ENCODE measurements around the gene BCOR. TPM values are rescaled to one million over a fixed set of nuclear protein-coding genes. Genes with fewer than 3 reads are reported as not detected.
A peak's percentile ranks its signal among the peaks of the same experiment; 100 is the strongest.

Gene BCOR
- total and polyA plus RNA-seq, 2 of the 8 experiments (the other 6 are each of a cell fraction or from before 2014, with no cell fraction given), result 25.0 to 50.8 TPM

DNA sequence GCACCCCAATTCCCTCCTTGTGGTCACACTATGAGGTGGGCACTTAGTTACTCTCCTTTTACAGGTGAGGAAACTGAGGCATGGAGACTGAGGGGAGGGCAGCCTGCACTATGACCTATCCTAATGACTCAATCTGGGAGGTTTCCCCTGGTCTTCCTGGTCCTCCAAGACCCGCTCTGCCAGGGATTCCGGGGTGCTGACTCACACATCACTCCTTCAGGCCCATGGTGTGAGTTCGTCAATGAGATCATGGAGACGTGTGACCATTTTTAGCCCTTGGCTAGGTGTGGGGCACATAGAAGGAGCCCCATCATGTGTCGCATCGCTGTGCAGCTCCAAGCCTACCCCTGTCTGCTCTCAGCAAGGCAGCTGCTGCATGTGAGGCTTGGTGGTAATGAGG, 32.4 kb upstream of the BCOR start:
- no peak for FAIRE-seq
- WGBS, 2 experiments (ENCODE audit: extremely low coverage in 1 of 2, insufficient coverage in 1 of 2, insufficient read length in 1 of 2, insufficient replicate concordance in 2 of 2, low coverage in 1 of 2, low lambda C conversion rate in 2 of 2, missing lambda C conversion rate in 1 of 2), result 86% methylated on average over 6 of the region's 6 CpGs; no CpG with 5 or more reads in 1 of the 2 experiments
- POLR2A ChIA-PET (ENCODE audit: partially characterized antibody), result no interaction called here

More for the DNA sequence above, 32.4 kb upstream of the BCOR start:
- Histone ChIP-seq H3K23me2 (ENCODE audit: low read depth, low read length) (no peaks in the 10 kb centered on the region), H3K27me3 (replicated peaks in 1 of 4; ENCODE audit: control insufficient read depth in 3 of 4, extremely low read depth in 1 of 4, insufficient read depth in 3 of 4, low read length in 3 of 4) (no peaks in the 10 kb centered on the region), H3K18ac (ENCODE audit: extremely low read depth, low read length) (no peak overlapping the region), H2BK20ac (ENCODE audit: low read length) (no peak overlapping the region), H3K79me1 (ENCODE audit: low read depth, low read length) (no peaks in the 10 kb centered on the region), H2BK15ac (ENCODE audit: low read length) (no peak overlapping the region), H3K36me3 (ENCODE audit: control insufficient read depth in 2 of 4, insufficient read depth in 4 of 4, low read length in 3 of 4) (no peaks in the 10 kb centered on the region), H3K79me2 (ENCODE audit: control insufficient read depth in 1 of 2, insufficient read depth in 2 of 2, low read length in 2 of 2) (no peaks in the 10 kb centered on the region; a peak in 1 of 4 replicates), H3K9ac (replicated peaks in 1 of 4; ENCODE audit: extremely low read depth in 1 of 4, low read depth in 3 of 4, low read length in 3 of 4) (no peak overlapping the region), H3K4ac (replicated peaks; ENCODE audit: insufficient read length, low read depth, low read length) (no peak overlapping the region), H2BK120ac (replicated peaks; ENCODE audit: low read depth, low read length) (no peak overlapping the region), H2BK5ac (ENCODE audit: low read depth, low read length) (no peak overlapping the region), H3K14ac (ENCODE audit: insufficient read length) (no peak overlapping the region), H3K23ac (ENCODE audit: insufficient read length) (no peak overlapping the region), H4K91ac (replicated peaks; ENCODE audit: insufficient read length, low read length) (no peak overlapping the region), H3K56ac (replicated peaks; ENCODE audit: insufficient read length, low read depth, low read length) (no peak overlapping the region), H2BK12ac (ENCODE audit: low read depth, low read length) (peak overlapping the region; percentile 43; the same call in 1 of the 2 replicates), H3K27ac (ENCODE audit: low read depth, low read length) (no peak overlapping the region), H3K4me2 (ENCODE audit: insufficient read depth in 1 of 2, low read depth in 2 of 2, low read length in 2 of 2) (no peak overlapping the region), H4K8ac (ENCODE audit: extremely low read depth, insufficient read depth, low read length) (no peak overlapping the region), H3K4me3 (ENCODE audit: extremely low read depth in 1 of 4, insufficient read depth in 2 of 4, low read depth in 3 of 4, low read length in 4 of 4) (no peak overlapping the region), H2AK5ac (ENCODE audit: low read depth, low read length) (no peak overlapping the region), H2AFZ (ENCODE audit: low read length) (no peak overlapping the region), H4K20me1 (replicated peaks in 1 of 2; ENCODE audit: control insufficient read depth in 1 of 2, insufficient read depth in 2 of 2, low read length in 2 of 2) (no peaks in the 10 kb centered on the region), H3K9me3 (ENCODE audit: insufficient read depth in 2 of 2, low read depth in 1 of 2, low read length in 1 of 2) (no peaks in the 10 kb centered on the region), H4K5ac (ENCODE audit: insufficient read length, low read depth, low read length) (no peak overlapping the region), H3K4me1 (replicated peaks in 1 of 4; ENCODE audit: control insufficient read depth in 3 of 4, insufficient read depth in 4 of 4, low read length in 3 of 4) (peaks cover 0 to 8% (median 0%) of the 10 kb centered on the region in 4 experiments; a peak in 3 of 7 replicates)
- CTCF ChIA-PET (ENCODE audit: partially characterized antibody), result no interaction called here
- TF ChIP-seq TBP (IDR thresholded peaks at IDR 0.05; ENCODE audit: low read depth, low read length) (no peak), EGR1 (IDR thresholded peaks at IDR 0.05; ENCODE audit: borderline replicate concordance, low read depth, low read length) (no peak), FOSL1 (IDR thresholded peaks at IDR 0.05; ENCODE audit: insufficient read depth, low read depth, low read length) (no peak), SIRT6 (IDR thresholded peaks at IDR 0.05; ENCODE audit: low read length) (no peak), GTF2F1 (IDR thresholded peaks at IDR 0.05; ENCODE audit: borderline replicate concordance, low read depth, low read length) (no peak), CBX5 (IDR thresholded peaks at IDR 0.05; ENCODE audit: low read depth, low read length) (no peak), SP2 (IDR thresholded peaks at IDR 0.05; ENCODE audit: low read length) (no peak), POLR2AphosphoS5 (IDR thresholded peaks at IDR 0.05; ENCODE audit: low read depth, low read length) (no peak), BCL11A (IDR thresholded peaks at IDR 0.05; ENCODE audit: low read depth in 2 of 2, low read length in 2 of 2) (no peak), EZH2 (IDR thresholded peaks at IDR 0.05; ENCODE audit: low read depth, low read length, severe bottlenecking) (no peak), HDAC2 (IDR thresholded peaks at IDR 0.05; ENCODE audit: borderline replicate concordance in 1 of 2, low read depth in 2 of 2, low read length in 2 of 2) (no peak), KDM5A (IDR thresholded peaks at IDR 0.05; ENCODE audit: low read length) (no peak)
- no peak for DNase-seq (ENCODE audit: low read depth in 1 of 2, low spot score in 2 of 2)

Measured in H1 (cell line).